HT-29 (cell line): ENCODE results near the gene PRKG1. TPM values are rescaled to one million over a fixed set of nuclear protein-coding genes. Genes with fewer than 3 reads are reported as not detected.
"Not testable (repeated sequence)": the region's sequence is repeated elsewhere in the genome, so short reads cannot be mapped to it uniquely, and the experiment has no call there.

Experiments used
- DNase-seq: peaks from one replicate; pipeline ENCODE4 v3.0.0-alpha.2; 2015; ENCODE audit warnings: low spot score
- total RNA-seq: library from RNA; depleted of rRNA; stranded (reverse); fragments of >200 nt; shearing (Covaris generic); gene quantifications from 2 replicates; pipeline ENCODE4 v1.2.3, GENCODE V29; 2014

Gene PRKG1
- total RNA-seq, 1 experiment from 2014 or later: not detected

DNA sequence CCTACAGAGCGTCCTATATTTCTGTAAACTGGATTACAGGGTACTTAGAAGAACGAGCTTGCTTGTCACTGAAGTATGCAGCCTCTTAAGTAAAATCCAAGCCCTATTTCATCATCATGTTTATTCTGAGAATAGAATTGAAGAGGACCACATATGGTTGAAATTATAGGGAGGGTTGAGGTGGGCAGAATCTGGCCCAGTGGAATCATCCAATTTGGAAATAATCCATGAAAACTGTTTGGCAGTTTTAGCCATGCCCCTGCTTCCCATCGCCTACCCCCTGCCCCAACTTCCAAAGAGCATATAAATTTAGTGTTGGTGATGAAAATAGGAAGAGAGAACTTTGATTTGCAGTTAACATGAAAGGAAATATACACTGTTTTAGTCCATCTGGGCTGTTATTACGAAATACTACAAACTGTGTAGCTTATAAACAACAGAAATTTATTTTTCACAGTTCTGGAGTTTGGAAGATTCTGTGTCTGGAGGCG, 150.4 kb downstream of the PRKG1 start:
- DNase-seq: no peak

DNA sequence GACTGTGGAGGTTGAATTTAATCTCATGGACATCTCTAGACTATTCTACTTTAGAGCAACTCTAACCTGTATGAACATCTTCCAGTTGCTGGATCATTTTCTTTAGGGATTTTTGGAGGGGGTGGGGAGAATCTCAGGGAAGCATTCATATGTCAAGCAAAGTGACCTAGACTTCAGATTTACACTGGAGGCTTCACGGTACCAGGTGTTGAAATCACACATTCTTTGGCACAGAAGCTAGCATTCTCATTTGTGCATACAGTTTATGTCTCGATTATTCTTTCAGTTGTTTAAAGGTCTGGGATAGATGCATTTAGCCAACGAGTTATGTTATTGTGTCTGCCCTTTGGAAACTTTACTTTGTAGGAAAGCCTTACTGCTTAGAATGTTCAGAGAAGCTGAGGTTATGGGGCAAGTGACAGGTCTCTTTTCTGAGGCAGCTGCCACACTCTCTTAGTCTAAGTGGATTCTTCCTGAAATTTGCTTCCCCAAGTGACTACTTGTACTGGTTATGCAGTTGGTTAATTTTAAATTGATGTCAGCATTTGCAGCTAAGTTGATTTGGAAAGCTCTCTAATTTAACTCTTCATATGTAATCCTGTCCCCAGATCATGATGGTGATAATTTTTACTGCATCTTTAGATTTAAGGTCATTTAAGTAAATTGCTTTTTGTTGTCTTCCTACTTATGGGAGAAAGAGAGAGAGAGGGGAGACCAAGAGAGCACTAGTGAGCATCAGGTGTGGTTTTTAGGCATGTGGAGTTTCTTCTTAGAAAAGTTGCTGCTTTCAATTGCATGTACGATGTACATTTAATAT, 153.8 kb downstream of the PRKG1 start:
- DNase-seq: no peak

DNA sequence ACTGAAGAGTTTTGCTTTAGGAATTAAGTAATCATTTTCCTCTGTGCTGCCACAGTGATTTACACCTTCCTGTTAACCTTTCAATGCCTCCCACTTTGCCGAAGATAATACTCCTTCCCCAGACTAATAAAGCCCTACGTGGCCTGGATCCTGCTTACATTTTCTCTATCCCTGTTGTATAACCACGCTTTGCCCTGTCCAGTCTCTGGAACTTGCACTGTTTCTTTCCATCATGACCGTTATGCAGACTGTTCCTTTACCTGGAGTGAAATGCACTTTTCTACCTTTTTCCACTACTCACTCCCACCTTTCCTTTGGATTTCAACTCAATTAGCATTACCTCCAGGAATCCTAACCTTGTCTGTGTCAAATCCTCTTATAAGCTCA, 154.4 kb downstream of the PRKG1 start:
- DNase-seq: no peak

DNA sequence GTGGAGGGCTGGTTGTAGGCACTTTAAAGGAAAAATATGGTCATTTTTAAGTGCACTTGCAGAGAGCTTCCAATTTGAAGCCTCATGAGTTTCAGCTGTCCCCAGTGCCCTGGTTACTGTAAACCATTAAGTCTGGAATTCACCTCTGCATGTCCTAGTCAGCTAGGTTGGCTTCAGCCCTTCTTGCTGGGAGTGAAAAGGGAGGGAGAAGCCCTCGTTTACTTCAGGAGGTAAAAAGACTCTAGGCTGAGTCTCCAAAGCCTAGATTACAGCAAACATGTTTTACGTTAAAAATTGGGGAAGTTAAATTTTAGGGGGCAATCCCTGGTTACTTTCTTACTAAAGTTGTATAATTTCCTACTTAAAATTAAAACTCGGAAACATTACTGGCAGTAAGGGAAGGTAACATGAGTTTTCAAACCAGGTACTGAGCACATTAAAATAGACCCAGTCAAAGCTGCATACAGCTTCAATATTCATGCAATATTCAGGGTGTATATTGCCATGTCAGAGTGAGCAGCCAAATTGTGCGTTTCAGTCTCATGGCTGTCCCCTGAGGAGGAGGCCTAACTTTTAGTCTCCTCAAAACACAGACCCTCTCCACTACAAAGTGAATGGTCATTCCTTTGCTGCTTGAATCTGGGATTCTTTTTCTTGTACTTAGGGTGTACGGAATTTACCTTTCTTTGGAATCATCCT, 156.7 kb downstream of the PRKG1 start:
- no peak for DNase-seq

DNA sequence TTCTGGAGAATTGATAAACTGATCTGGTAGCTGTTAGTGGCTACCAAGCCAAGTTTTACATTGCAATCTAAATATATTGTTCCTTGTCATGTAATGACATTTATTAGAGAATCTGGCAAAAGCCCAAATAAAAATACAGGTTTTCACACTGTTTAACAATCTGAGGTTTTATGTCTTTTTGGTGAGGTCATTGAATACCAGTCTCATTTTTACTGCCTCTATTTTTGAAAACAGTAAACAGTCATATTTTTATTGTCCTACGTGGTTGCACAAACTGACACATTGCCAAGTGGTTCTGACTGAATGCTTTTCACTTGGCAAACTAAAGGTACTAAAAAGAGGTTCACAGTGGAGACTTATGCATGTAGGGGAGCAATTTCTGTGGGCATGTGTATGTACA, 157.5 kb downstream of the PRKG1 start:
- DNase-seq: no peak

DNA sequence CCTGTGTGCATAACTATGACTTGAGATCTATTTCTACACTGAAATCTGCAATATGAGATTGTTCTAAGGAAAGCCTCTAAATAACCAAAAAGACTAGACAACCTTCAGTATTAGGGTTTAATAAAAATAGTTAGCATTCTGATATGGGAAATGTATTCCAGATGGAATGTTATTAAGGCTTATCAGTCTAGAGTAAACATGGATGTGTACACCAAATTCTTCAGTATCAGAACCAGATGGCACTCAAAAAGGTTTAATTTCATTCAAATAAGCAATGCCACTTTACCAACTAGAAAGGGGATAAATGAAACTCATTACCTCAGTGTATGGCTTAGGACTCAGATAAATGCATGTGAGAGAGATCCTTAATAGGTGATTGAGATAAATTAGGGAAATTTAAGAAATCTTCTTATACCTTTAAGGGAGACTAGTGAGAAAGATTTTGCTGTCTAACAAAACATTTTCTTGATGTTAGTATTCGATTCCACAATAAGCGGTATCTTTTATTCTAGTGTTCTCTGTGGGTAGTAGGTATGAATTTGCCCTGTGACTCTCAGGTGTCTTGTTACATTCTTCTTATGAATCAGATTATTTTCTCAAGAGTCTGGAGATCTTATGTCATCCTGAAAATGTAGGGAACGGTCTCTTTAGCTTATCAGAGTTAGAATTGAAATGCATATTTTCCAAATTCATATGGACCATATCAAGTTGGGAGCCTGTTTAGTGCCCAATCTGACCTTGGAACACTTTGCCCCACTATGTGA, 159.2 kb downstream of the PRKG1 start:
- DNase-seq: no peak

DNA sequence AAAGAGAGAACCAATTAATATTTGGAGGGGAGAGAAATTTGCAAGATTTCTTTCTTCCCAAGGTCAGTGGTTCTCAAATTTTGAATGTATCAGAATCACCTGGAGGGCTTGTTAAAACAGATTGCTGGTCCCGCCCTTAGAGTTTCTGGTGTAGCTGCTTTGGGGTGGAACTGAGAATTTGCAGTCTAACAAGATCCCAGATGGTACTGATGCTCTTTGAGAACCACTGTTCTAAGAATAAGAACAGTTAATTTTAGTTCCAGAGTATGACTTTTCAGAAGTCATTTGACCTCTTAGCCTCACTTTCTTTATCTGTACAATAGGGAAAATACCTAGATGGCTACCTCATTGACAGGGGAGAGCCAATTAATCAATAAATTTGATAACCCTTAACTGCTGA, 161.6 kb downstream of the PRKG1 start:
- no peak for DNase-seq

DNA sequence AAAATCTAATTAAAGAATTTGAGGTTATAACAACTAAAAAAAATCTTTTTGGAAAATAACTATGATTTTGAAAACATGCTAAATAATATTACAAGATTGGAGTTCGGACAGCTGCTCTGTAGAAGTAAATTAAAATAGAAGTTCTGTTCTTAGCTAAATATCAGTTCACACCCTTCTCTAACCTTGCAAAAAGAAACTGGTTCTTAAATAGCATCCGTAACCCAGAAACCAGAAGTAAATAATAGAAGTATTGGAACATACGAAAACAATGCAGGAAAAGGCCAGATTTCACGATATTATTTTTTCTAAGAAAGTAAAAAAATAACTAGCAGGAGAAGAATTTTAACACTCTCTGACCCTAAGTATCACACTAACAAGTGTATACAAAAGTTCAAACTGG, 164.7 kb downstream of the PRKG1 start:
- no peak for DNase-seq

DNA sequence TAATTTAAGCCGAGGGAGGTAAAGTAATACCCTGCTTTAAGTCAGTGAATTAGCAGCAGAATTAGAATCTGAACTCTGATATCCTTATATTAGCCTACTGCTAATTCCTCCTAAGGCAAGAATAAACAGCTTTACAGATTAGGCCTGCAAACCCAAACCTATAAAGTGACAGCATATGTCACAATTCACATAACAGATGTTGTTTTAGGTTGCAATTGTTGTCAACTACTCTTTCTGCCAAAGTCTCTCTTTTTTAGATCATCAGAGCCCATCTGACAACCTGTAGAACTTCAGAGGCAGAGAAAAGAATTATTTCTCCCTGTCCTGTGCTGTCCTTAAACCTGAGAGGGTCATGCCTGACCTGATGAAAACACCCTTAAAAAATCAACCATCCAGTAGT, 167.2 kb downstream of the PRKG1 start:
- DNase-seq: no peak

DNA sequence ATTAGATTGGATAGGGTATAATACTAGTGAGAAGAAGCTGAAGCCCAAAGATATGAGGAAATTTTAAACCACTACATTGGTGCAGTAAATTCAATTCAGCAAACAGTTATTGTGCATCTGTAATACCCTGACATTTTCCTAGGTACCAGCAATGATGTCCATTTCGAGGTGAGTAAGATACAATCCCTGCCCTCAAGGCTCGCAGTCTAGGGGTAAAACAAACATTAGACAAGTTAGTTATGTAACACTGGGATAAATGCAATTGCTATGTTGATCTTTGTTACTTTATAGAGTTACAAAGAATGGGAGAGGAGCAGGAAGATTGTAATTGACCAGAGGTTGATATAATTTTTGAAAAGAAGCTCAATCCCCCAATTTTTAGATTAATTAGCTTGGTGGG, 168.1 kb downstream of the PRKG1 start:
- DNase-seq: no peak

DNA sequence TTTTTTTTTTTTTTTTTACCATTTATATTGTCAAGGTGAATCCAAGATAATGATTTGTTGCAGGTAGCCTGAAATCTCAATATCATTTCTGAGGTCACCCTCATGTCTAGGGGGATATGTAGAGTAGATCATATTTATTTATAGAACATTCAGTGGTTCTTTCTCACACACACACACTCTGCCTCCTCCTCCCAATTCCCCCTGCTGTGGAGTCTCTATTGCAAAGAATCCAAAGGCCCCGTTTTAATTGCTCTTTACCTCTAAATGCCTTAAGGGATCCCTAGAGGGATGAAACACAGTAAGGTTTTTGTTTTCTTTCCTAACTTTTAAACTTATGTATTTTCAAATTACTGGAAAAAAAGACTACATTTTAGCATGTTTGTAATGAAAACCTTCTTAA, 170.0 kb downstream of the PRKG1 start:
- DNase-seq: no peak

DNA sequence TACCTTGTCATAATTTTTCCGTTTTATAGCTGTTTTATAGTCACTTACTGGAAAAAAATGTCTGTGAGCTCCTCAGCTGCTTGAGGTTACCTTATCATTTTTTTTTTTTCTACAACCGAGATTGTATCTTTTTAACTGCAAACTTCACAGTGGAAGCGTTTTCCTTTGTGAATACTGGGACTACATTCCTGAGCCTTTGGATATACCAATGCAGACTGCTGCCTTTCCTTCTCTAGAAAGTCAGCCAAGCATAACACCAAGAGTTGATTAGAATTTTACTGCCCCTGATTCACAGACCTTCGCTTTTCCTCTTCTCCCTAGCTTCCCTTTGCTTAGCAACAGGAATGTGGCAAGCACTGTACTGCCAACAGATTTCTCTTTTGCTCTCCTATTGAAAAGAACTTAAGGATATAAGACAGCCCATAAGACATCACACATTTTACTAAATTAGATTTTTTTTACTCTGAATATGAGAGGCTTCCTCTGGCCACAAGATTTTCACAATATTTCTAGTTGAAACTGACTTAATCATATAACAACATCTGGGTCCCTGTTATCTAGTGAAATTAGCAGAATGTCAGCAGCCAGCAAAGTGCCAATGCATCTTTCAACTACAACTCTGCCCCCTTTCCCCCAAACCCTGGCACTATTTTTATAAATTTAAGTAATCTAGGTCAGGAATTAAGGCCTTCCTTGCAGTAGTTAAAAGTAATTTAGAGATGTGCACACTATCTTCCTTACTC, 170.6 kb downstream of the PRKG1 start:
- no peak for DNase-seq

DNA sequence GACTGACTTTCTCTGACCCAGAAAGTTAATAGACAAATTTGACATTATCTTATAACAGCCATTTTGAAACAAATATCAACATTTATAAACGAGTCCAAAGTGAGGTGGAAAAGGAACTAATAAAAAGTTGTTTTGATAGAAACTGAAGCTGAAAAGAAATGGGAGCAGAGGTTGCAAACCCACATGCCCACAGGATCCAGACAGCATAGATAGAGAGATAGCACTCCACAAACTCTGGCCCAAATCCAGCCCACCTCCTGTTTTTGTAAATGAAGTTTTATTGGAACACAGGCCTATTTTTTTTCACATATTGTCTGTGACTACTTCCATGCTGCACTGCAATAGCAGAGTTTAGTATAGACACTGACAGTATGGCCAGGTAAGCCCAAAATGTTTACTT, 171.9 kb downstream of the PRKG1 start:
- no peak for DNase-seq

DNA sequence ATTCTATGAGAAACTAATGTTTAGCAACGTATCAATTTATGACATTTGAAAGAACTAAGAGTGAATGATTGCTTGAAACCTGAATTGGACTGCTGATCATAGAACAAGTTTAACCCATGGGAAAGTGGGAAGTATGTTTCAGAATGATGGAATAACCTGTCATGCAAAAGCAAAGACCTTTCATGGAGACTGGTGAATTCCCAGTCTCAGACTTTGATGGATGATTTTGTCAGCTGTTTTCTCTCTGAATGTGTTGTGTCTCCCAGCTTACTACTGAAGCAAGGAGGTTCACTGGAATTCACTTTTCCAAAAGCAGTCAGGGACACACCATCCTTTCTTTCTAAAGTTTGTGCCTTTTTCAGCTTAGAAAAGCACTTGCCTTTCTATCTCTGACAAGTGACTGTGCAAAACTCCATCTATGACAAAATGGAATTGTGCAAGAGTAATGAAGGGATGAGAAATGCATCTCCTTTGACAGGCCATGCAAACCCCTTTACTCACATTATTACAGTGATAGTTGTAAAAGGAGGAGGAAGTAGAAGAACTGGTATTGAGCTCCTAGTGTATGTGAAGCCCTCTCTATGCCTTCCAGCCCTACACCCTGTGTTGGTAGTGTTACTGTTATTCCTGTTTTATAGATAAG, 176.1 kb downstream of the PRKG1 start:
- no peak for DNase-seq

DNA sequence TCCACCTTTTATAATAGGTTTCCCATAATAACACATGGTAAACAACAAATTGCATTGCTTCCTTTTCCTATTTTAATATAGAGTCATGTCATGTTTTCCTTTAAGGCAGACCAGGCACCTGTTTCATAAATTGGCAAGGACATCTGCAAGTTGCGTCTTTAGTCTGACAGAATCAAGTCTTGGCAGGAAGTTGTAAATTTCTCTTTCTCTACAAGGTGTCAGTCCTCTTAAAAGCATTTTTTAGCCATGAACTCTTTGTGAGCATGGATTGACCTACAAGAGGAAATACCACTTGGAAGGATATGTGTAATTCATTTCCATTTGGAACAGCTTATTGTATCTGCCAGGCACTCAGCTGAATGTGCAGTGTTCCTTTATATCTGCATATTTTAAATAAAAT, 176.8 kb downstream of the PRKG1 start:
- no peak for DNase-seq

DNA sequence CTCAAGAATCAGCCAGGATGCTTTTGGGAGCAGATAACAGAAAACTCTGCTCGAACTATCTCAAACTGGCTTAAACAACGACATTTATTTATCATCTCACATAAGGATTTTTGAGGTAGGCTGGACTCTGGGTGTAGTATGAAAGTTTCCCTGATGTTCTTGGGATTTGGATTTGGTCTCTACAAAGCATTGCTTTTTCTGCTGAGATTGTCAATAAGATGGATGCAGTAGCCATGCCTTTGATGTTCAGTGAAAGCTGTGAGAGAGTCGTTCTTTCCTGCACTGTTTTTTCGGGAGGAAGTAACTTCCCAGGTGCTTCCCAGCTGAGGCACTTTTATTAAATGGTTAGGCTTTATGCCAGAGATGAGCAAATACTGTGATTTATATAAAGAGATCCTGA, 181.1 kb downstream of the PRKG1 start:
- DNase-seq: no peak

DNA sequence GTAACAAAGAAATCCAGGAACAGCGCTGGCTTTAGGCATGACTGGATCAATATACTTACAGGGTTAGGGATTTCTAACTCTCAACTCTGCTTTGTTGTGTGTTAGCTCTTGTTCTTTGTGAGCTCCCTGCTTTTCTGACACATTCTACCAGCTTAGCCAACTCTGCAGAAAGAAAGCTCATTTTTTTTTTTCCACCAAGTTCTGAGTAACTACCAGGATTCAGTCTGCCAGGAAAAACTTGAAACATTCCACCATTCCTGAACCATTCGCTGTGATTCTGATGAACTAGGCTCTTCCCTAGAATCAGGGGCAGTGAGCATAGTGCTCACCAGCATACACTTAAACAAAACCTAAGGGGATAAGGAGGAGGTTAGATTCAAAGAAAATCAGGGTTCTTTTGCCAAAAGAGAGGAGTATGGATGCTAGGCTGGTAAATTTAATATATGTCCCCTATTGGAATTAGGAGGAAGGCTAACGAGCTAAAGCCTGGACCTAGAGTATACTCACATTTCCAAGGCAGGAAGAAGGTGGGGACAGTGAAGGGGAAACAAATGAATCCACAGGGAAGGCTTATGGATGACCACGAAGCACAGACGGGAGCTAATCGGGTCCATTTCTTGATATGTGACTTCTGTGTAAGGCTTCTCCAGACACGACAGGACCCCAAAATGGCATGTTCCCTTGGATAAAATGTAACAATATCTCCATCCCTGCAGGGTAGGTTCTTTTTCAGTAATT, 183.4 kb downstream of the PRKG1 start:
- DNase-seq: no peak

DNA sequence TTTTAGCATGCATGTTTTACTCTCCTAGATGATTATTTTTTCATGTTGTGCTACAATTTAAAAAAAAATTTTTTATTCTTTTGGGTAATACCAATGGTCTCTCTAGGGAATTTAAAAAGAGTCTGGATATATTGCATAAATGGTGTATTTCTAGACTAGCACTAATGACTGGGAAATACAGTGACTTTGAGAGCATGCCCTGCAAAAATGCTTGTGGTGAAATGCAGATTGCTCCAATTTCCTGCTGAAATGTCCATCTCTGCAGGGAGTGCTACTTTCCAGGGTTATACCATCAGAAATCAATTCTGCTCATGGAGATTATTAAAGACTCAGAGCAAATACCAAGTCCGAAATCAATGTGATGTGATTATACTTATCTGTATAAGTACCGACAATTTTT, 186.1 kb downstream of the PRKG1 start:
- no peak for DNase-seq

DNA sequence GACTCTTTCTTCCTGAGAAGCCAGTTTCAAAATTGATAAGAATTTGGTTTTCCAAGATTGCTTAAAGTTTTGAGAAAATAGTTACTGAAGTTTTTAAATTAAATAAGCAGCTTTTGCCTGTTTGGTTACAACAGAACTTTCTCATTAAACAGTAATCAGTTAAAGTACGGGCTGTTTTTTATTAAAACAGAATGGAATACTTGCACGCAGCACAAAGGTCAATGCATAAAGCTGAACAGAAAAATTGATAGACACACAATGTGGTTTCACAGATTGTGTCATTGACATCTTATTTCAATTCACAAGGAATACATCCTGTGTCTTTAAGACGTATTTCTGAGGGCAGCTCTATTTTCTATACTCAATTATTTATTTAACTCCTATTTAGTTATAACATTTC, 192.2 kb downstream of the PRKG1 start:
- DNase-seq: no peak

DNA sequence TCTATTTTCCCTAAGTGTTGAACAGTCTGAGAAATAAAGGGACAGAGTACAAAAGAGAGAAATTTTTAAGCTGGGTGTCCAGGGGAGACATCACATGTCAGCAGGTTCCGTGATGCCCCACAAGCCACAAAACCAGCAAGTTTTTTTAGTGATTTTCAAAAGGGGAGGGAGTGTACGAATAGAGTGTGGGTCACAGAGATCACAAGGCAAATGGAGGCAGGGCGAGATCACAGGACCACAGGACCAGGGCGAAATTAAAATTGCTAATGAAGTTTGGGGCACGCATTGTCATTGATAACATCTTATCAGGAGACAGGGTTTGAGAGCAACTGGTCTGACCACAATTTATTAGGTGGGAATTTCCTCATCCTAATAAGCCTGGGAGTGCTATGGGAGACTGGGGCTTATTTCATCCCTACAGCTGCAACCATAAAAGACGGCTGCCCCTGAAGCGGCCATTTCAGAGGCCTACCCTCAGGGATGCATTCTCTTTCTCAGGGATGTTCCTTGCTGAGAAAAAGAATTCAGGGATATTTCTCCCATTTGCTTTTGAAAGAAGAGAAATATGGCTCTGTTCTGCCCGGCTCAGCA, 193.8 kb downstream of the PRKG1 start:
- DNase-seq: not testable (repeated sequence)
